ENCODE measurements around the gene LZTFL1.

DNA sequence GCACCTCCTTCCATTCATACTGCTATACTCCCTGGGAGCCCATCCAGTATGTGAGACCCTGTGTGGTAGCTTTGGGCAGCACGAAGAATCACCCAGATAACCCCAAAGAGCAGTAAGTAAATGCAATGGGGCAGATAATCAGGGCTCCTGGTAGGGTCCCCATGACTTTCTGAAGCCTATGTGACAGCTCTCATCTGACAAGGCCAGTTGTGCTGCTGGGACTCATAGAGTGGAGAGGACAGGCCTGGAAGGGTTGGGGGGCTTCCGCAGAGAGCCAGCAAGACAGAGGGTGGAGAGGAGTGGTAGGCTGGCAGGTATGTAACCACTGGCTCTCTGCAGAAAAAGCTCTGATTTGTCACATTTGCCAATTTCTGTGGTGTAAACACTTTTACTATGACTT, 42.3 kb downstream of the LZTFL1 start:
- TF ChIP-seq POLR2A (IDR thresholded peaks at IDR 0.05; ENCODE audit: low read depth, low read length) = no peak
- TF ChIP-seq EZH2 (IDR thresholded peaks at IDR 0.05; ENCODE audit: borderline replicate concordance, low read depth, low read length, severe bottlenecking) = no peak
